ENCODE results near the gene RAB5IF. TPM values are rescaled to one million over a fixed set of nuclear protein-coding genes. Genes with fewer than 3 reads are reported as not detected.

The RAB5IF gene
- total and polyA plus RNA-seq, 2 of the 13 experiments (the other 11 are each of a cell fraction or from before 2014, with no cell fraction given), result 261 to 305 TPM

DNA sequence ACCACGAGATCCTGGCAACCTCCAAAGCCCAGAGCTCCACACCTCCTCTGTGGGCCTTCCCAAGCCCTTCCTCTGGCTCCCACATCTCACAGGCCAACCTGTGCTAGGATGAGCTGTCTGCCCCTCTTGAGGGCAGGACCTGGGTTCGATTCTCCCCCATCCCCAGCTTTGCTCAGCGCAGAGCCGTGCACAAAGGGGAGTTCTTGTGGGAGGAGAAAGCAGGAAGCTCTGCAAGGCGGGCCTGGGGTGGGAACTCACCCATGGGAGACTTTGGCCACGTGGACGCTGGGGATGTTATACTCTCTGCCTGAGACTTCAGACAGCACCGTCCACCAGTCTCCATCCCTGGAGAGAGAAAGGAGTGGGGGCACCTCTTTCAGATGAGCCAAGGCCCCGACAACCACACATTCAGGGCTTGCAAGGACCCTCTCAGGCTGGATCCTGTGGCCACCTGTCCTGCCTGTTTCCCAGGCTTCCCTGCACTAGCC lies 27.8 kb downstream of the RAB5IF start (continued):
- TF ChIP-seq ZSCAN5A (CRISPR knock-in tag; IDR thresholded peaks at IDR 0.05; ENCODE audit: borderline replicate concordance) (no peak), ZNF230 (CRISPR knock-in tag; IDR thresholded peaks at IDR 0.05) (no peak), AFF4 (CRISPR knock-in tag; IDR thresholded peaks at IDR 0.05) (no peak), HMG20A (CRISPR knock-in tag; IDR thresholded peaks at IDR 0.05; ENCODE audit: borderline replicate concordance) (no peak; the same call in 1 of the 2 replicates), YEATS2 (CRISPR knock-in tag; IDR thresholded peaks at IDR 0.05; ENCODE audit: borderline replicate concordance) (0 out of 2 replicates have a peak, but pooled peaks have one; percentile 0), KDM3A (CRISPR knock-in tag; IDR thresholded peaks at IDR 0.05; ENCODE audit: low read depth) (0 out of 2 replicates have a peak, but pooled peaks have one; percentile 13), NPAS2 (CRISPR knock-in tag; IDR thresholded peaks at IDR 0.05; ENCODE audit: borderline replicate concordance) (no peak), SRSF9 (IDR thresholded peaks at IDR 0.05; ENCODE audit: borderline replicate concordance, insufficient read depth, low read depth, low read length, poor library complexity, severe bottlenecking) (no peak), MED13 (CRISPR knock-in tag; IDR thresholded peaks at IDR 0.05) (no peak), FOXK1 (CRISPR knock-in tag; IDR thresholded peaks at IDR 0.05; ENCODE audit: borderline replicate concordance, low read depth) (no peak), ZNF317 (CRISPR knock-in tag; IDR thresholded peaks at IDR 0.05) (0 out of 2 replicates have a peak, but pooled peaks have one; percentile 10), ZNF225 (CRISPR knock-in tag; IDR thresholded peaks at IDR 0.05) (no peak; the same call in 1 of the 2 replicates), TEAD2 (CRISPR knock-in tag; IDR thresholded peaks at IDR 0.05) (no peak), KDM5B (CRISPR knock-in tag; IDR thresholded peaks at IDR 0.05; ENCODE audit: borderline replicate concordance) (no peak), ARNTL (CRISPR knock-in tag; IDR thresholded peaks at IDR 0.05) (no peak), ZNF160 (CRISPR knock-in tag; IDR thresholded peaks at IDR 0.05) (no peak), FIP1L1 (IDR thresholded peaks at IDR 0.05; ENCODE audit: borderline replicate concordance, insufficient read depth, low read depth, low read length) (no peak), RNF219 (CRISPR knock-in tag; IDR thresholded peaks at IDR 0.05) (no peak), TBL1XR1 (IDR thresholded peaks at IDR 0.05; ENCODE audit: borderline replicate concordance, low read length, partially characterized antibody) (no peak), ZNF362 (CRISPR knock-in tag; IDR thresholded peaks at IDR 0.05; ENCODE audit: borderline replicate concordance) (no peak), TBX3 (IDR thresholded peaks at IDR 0.05; ENCODE audit: borderline replicate concordance) (no peak), PHF20 (CRISPR knock-in tag; IDR thresholded peaks at IDR 0.05) (no peak)

Measured in HepG2 (cell line).